ENCODE measurements around the gene CCDC141.

- TF ChIP-seq EZH2 (IDR thresholded peaks at IDR 0.05; ENCODE audit: borderline replicate concordance) (no peak), CTCF (IDR thresholded peaks at IDR 0.05; ENCODE audit: poor library complexity) (no peak)
Measured at GRCh38 chr2:178874529-178875240, 175.3 kb downstream of the CCDC141 start.

All from hepatocyte (in vitro differentiated cells).